K562 (cell line): Measurements from ENCODE around the gene RASL12. TPM values are rescaled to one million over a fixed set of nuclear protein-coding genes. Genes with fewer than 3 reads are reported as not detected.

Source experiments
- ATAC-seq: fragments of 200-7000 bp; cut with Tn5 transposase; 3 replicates; pipeline ENCODE4 v1.9.1; 2020; ENCODE audit warnings: moderate library complexity
- BruUV-seq: library from RNA; stranded (reverse); fragments of 400-500 nt; replicated peaks from 2 replicates; lab custom pipeline; 2021; lab: Mats Ljungman, UMichigan
- CTCF ChIA-PET: fragments of 300-600 bp; formaldehyde crosslinking; extraction: SDS; loops from one replicate; lab custom pipeline; 2021; ENCODE audit warnings: low intra/inter-chr PET ratio; lab: Yijun Ruan, JAX
- POLR2A ChIA-PET: fragments of 300-600, 350-650 bp; sonication (Branson Sonifier 250); formaldehyde crosslinking; extraction: SDS; loops from one replicate; lab custom pipeline; 2021; ENCODE audit warnings: antibody characterized with exemption, inconsistent platforms; lab: Yijun Ruan, JAX
- DNase-seq, 4 experiments: peaks; one replicate each; pipeline versions ENCODE4 v3.0.0 to v3.0.0-alpha.2; 2011 to 2018; ENCODE audit warnings: low spot score in 3 of 4, mixed read lengths in 3 of 4; ENCODE audit errors: extremely low read depth in 1 of 4
- FAIRE-seq: peaks from 2 replicates; lab custom pipeline; 2011; peaks lifted over from hg19 to GRCh38; lab: Jason Lieb, UNC
- H2AFZ ChIP-seq: 2 replicates; pipeline ENCODE4 v1.6.0; 2011; ENCODE audit warnings: low read depth, low read length, control low read depth, inconsistent platforms
- H3K27ac ChIP-seq: fragments of 200-600 bp; 3 replicates; pipeline ENCODE4 v1.8.0; 2011; ENCODE audit warnings: low read depth, mild to moderate bottlenecking, control low read depth, inconsistent platforms, low read length, moderate library complexity, mixed read lengths; ENCODE audit errors: extremely low read depth
- H3K27me3 ChIP-seq, 2 experiments: fragments of 300-600 bp in 1 of 2; 2 replicates in 1 of 2; 3 replicates in 1 of 2; pipeline versions ENCODE4 v1.6.0 to v1.8.0; 2011; ENCODE audit warnings: inconsistent platforms in 2 of 2, low read length in 2 of 2, mild to moderate bottlenecking in 1 of 2, mixed read lengths in 1 of 2, moderate library complexity in 1 of 2; ENCODE audit not compliant: control insufficient read depth in 2 of 2, insufficient read depth in 2 of 2
- H3K36me3 ChIP-seq: fragments of 300-600 bp; 3 replicates; pipeline ENCODE4 v1.8.0; 2011; ENCODE audit warnings: mild to moderate bottlenecking, low read length, inconsistent platforms; ENCODE audit not compliant: control insufficient read depth, insufficient read depth
- H3K4me1 ChIP-seq, 2 experiments: fragments of 200-600 bp in 1 of 2; replicated peaks in 1 of 2; 2 replicates in 1 of 2; 3 replicates in 1 of 2; pipeline versions ENCODE4 v1.5.1 to v1.8.0; 2011; ENCODE audit warnings: inconsistent platforms in 2 of 2, low read length in 2 of 2, mild to moderate bottlenecking in 1 of 2, mixed read lengths in 1 of 2, moderate library complexity in 1 of 2; ENCODE audit not compliant: control insufficient read depth in 2 of 2, insufficient read depth in 2 of 2
- H3K4me2 ChIP-seq: 2 replicates; pipeline ENCODE4 v1.6.1; 2011; ENCODE audit warnings: low read length, control low read depth, inconsistent platforms, mixed read lengths; ENCODE audit not compliant: insufficient read depth
- H3K4me3 ChIP-seq: fragments of 200-600 bp; sonication (generic), shearing (Covaris generic); 2 replicates; pipeline ENCODE4 v1.5.1; 2016; ENCODE audit warnings: control low read depth, inconsistent platforms
- H3K79me2 ChIP-seq: fragments of 200-600 bp; 3 replicates; pipeline ENCODE4 v1.8.0; 2011; ENCODE audit warnings: low read length, inconsistent platforms; ENCODE audit not compliant: control insufficient read depth, insufficient read depth
- H3K9ac ChIP-seq, 2 experiments: 2 replicates each; pipeline versions ENCODE4 v1.6.0 to v1.6.1; 2011; ENCODE audit warnings: low read depth in 2 of 2, low read length in 2 of 2, control low read depth in 1 of 2, inconsistent platforms in 1 of 2, mild to moderate bottlenecking in 1 of 2, mixed read lengths in 1 of 2; ENCODE audit not compliant: insufficient read depth in 1 of 2
- H3K9me1 ChIP-seq: one replicate; pipeline ENCODE4 v1.6.0; 2011; ENCODE audit warnings: inconsistent platforms, mild to moderate bottlenecking, low read length, moderate library complexity; ENCODE audit not compliant: control insufficient read depth, insufficient read depth
- H3K9me3 ChIP-seq: replicated peaks from 2 replicates; pipeline ENCODE4 v1.5.1; 2011; ENCODE audit warnings: low read depth, low read length, inconsistent platforms; ENCODE audit not compliant: control insufficient read depth, insufficient read depth
- H4K20me1 ChIP-seq: replicated peaks from 2 replicates; pipeline ENCODE4 v1.6.1; 2011; ENCODE audit warnings: low read length, inconsistent platforms, mixed read lengths; ENCODE audit not compliant: control insufficient read depth, insufficient read depth
- CCAR2 ChIP-seq: fragments of 200-400 bp; formaldehyde crosslinking; IDR thresholded peaks from 2 replicates; pipeline ENCODE4 v1.6.1; 2017; ENCODE audit warnings: mild to moderate bottlenecking, low read depth, low read length
- GATA2 ChIP-seq: sonication (generic); formaldehyde crosslinking; IDR thresholded peaks from 2 replicates; pipeline ENCODE4 v1.4.0; 2020; ENCODE audit warnings: mild to moderate bottlenecking, missing genetic modification reagents
- HOXB6 ChIP-seq: fragments of 250-450 bp; sonication (Bioruptor Pico); IDR thresholded peaks from 2 replicates; pipeline ENCODE4 v1.5.1; 2022; ENCODE audit warnings: mild to moderate bottlenecking, borderline replicate concordance
- IRF9 ChIP-seq: fragments of 450-650 bp; IDR thresholded peaks from 2 replicates; pipeline ENCODE4 v1.6.1; 2016; ENCODE audit warnings: missing biosample characterization, missing genetic modification characterization
- KDM2B ChIP-seq: fragments of 250-450 bp; sonication (Bioruptor Pico); IDR thresholded peaks from 2 replicates; pipeline ENCODE4 v1.8.0; 2021; ENCODE audit warnings: mild to moderate bottlenecking, moderate library complexity
- KDM5B ChIP-seq: fragments of 200-600 bp; sonication (generic); IDR thresholded peaks from 2 replicates; pipeline ENCODE4 v1.6.1; 2012; ENCODE audit warnings: low read depth, mild to moderate bottlenecking, moderate library complexity, low read length, control low read depth, inconsistent platforms; ENCODE audit not compliant: insufficient replicate concordance
- NR2F6 ChIP-seq: fragments of 450-650 bp; formaldehyde crosslinking; IDR thresholded peaks from 2 replicates; pipeline ENCODE4 v1.4.0; 2020; ENCODE audit warnings: mild to moderate bottlenecking
- SPI1 ChIP-seq: IDR thresholded peaks from 2 replicates; pipeline ENCODE4 v1.6.1; 2011; ENCODE audit warnings: low read depth, low read length, control low read depth, borderline replicate concordance
- ZBTB5 ChIP-seq: fragments of 450-650 bp; IDR thresholded peaks from 2 replicates; pipeline ENCODE4 v1.6.1; 2017; ENCODE audit warnings: antibody characterized with exemption
- ZNF134 ChIP-seq: fragments of 250-450 bp; sonication (Bioruptor Pico); conservative IDR thresholded peaks from 2 replicates; pipeline ENCODE4 v1.4.0; 2020
- ZNF174 ChIP-seq: fragments of 250-450 bp; sonication (Bioruptor Pico); IDR thresholded peaks from 2 replicates; pipeline ENCODE4 v1.4.0; 2020; ENCODE audit warnings: mild to moderate bottlenecking
- ZNF408 ChIP-seq: fragments of 250-450 bp; sonication (Bioruptor Pico); IDR thresholded peaks from 2 replicates; pipeline ENCODE4 v1.4.0; 2020; ENCODE audit warnings: low read depth, mild to moderate bottlenecking, moderate library complexity
- WGBS: fragments of 100-300 bp; shearing (Covaris generic); methylation state at CpG from one replicate; pipeline ENCODE4 v1.1.6; 2016; ENCODE audit warnings: low coverage, mixed read lengths; ENCODE audit not compliant: insufficient coverage; ENCODE audit errors: missing lambda C conversion rate; 5-methylcytosine and 5-hydroxymethylcytosine counted together
- in situ Hi-C: fragments of 300-500 bp; cut with MboI; formaldehyde crosslinking; loops from 4 replicates; pipeline ENCODE4 v1.15.0; 2018; ENCODE audit warnings: inconsistent platforms, mixed read lengths
- intact Hi-C: fragments of 100-400 bp; cut with micrococcal nuclease; formaldehyde crosslinking; loops from 2 replicates; pipeline ENCODE4 v1.14.2; 2022
- polyA plus RNA-seq, 8 experiments: library from polyadenylated mRNA; depleted of rRNA in 4 of 8; stranded (reverse) in 5 of 8; unstranded in 3 of 8; fragments of >200 nt; fragmentation: Nextera tagmentation in 2 of 8; fragmentation: Illumina TruSeq in 1 of 8; extraction: Ambion mirVana in 2 of 8; extraction: Trizol in 1 of 8; gene quantifications; 2 replicates each; pipeline versions ENCODE4 v1.2.1 to v1.2.3, GENCODE V29; 2011 to 2014; ENCODE audit warnings: inconsistent platforms in 1 of 8, missing spikeins in 1 of 8
- total RNA-seq, 7 experiments: library from RNA; depleted of rRNA in 6 of 7; stranded (reverse); fragments of >200 nt in 6 of 7; fragmentation: Illumina TruSeq in 2 of 7; extraction: Trizol in 2 of 7; gene quantifications; 2 replicates each; pipeline versions ENCODE4 v1.2.1 to v1.2.3, GENCODE V29; 2011 to 2021; ENCODE audit warnings: low replicate concordance in 1 of 7

The RASL12 gene
- total and polyA plus RNA-seq, 9 of the 15 experiments (the other 6 are each of a cell fraction or from before 2014, with no cell fraction given): not detected

DNA sequence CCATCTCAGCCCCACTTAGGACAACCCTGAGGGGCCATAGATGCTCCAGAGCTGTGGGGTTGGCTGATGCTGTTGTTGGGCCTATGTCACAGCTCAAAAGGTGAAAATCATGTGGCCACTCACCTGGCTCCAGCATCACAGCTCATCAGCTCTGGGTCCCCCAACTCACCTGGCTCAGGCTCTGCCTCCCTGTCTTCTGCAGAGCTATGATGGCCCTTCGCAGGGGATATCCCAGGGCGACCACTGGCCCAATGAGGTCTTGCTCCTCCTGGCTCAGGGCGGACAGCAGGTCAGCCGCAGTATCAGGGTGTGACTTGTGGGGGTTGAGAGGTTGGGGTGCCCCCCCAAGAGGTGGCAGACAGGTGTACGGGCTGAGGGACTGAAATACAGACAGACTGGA, 31.5 kb upstream of the RASL12 start:
- no peaks in the 10 kb centered on the region; a peak in 1 of 5 replicates for H3K27me3 ChIP-seq
- no peaks in the 10 kb centered on the region for H4K20me1 ChIP-seq
- intact Hi-C loops: no loop called here
- WGBS: 63% methylated on average over 5 of the region's 5 CpGs
- CTCF ChIA-PET: no interaction called here
- BruUV-seq: no TSS peak
- no peak overlapping the region for H3K27ac ChIP-seq
- FAIRE-seq: no peak
- TF ChIP-seq GATA2 (CRISPR knock-in tag) (no peak), ZNF174 (CRISPR knock-in tag) (no peak), KDM5B (no peak)
- TF ChIP-seq, all 486 proteins: peak for 0
- Histone ChIP-seq H3K4me1 (peaks cover 0 to 3% of the 10 kb centered on the region in 2 experiments; a peak in 1 of 5 replicates), H3K36me3 (peaks cover 18% of the 10 kb centered on the region; the same call in 2 of the 3 replicates), H3K9ac (no peak overlapping the region), H2AFZ (no peak overlapping the region), H3K4me2 (no peak overlapping the region), H3K9me1 (peaks cover 3% of the 10 kb centered on the region), H3K4me3 (no peak overlapping the region), H3K9me3 (no peaks in the 10 kb centered on the region), H3K79me2 (no peaks in the 10 kb centered on the region)
- in situ Hi-C loops: no loop called here
- DNase-seq (no peak), ATAC-seq (no peak)
- POLR2A ChIA-PET: no interaction called here

GRCh38 chr15:65097651-65098263, 30.0 kb upstream of the RASL12 start:
- no peaks in the 10 kb centered on the region; a peak in 1 of 5 replicates for H3K27me3 ChIP-seq
- peaks cover 3% of the 10 kb centered on the region for H3K9me1 ChIP-seq
- intact Hi-C loops: no loop called here
- no peak overlapping the region for H3K4me3 ChIP-seq
- DNase-seq (no peak), ATAC-seq (no peak), FAIRE-seq (no peak)
- H3K4me2 ChIP-seq: no peak overlapping the region
- H3K9ac ChIP-seq: no peak overlapping the region
- H3K4me1 ChIP-seq: peaks cover 0 to 5% of the 10 kb centered on the region in 2 experiments; a peak in 1 of 5 replicates
- no TSS peak for BruUV-seq
- H3K27ac ChIP-seq: no peak overlapping the region
- CTCF ChIA-PET: no interaction called here
- no peak overlapping the region for H2AFZ ChIP-seq
- WGBS: 84% methylated on average over 7 of the region's 7 CpGs
- POLR2A ChIA-PET: no interaction called here
- H4K20me1 ChIP-seq: no peaks in the 10 kb centered on the region
- no peaks in the 10 kb centered on the region for H3K9me3 ChIP-seq
- in situ Hi-C loops: no loop called here
- peaks cover 18% of the 10 kb centered on the region; the same call in 2 of the 3 replicates for H3K36me3 ChIP-seq
- H3K79me2 ChIP-seq: no peaks in the 10 kb centered on the region
- TF ChIP-seq ZBTB5: no peak
- TF ChIP-seq SPI1: no peak
- no peak for TF ChIP-seq CCAR2
- no peak for TF ChIP-seq IRF9 (tag)
- TF ChIP-seq ZNF134: no peak
- TF ChIP-seq ZNF408 (CRISPR knock-in tag): no peak
- TF ChIP-seq HOXB6 (CRISPR knock-in tag): no peak
- TF ChIP-seq NR2F6: no peak
- TF ChIP-seq KDM2B (CRISPR knock-in tag): no peak
